ENCODE data around the gene PTPRN2.

DNA sequence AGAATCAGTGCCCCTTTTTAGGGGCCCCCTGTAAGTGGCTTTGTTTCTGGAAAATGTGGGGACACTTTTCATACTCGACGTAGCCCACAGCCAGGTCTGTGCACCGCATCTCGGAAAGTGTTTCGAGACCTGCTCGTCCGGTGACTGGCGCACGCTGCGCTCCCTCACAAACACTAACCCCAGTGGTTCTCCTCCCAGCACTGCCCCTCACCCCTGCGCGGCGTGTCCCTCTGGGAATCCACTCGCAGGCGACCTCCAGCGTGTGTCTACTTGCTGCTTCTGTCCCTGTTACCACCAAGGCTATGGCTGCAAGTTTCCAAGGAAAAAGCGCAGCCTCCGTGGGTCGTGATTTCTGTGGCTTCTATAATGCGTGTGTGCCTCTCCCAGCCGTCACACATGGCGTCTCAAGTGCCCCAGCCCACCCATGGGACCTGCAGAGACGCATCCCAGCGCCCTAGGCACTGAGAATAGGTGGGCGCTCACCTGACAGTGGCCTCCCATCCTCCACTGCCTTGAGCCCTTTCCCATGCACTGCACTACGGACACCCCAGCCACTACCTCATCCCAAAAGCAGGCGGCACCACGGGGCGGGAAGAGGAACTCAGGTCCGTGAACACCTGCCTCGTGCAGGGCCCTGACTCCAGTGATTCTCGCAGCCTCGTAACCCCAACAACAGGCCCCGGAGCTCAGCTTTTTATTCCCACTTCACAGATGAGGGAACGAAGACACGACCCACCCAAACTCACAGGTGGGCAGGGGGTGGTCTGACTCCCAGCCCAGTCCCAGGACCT is 49.3 kb downstream of the PTPRN2 start:
- TF ChIP-seq, protein P1, sequence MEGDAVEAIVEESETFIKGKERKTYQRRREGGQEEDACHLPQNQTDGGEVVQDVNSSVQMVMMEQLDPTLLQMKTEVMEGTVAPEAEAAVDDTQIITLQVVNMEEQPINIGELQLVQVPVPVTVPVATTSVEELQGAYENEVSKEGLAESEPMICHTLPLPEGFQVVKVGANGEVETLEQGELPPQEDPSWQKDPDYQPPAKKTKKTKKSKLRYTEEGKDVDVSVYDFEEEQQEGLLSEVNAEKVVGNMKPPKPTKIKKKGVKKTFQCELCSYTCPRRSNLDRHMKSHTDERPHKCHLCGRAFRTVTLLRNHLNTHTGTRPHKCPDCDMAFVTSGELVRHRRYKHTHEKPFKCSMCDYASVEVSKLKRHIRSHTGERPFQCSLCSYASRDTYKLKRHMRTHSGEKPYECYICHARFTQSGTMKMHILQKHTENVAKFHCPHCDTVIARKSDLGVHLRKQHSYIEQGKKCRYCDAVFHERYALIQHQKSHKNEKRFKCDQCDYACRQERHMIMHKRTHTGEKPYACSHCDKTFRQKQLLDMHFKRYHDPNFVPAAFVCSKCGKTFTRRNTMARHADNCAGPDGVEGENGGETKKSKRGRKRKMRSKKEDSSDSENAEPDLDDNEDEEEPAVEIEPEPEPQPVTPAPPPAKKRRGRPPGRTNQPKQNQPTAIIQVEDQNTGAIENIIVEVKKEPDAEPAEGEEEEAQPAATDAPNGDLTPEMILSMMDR (IDR thresholded peaks at IDR 0.05), result no peak
- TF ChIP-seq SMC3 (IDR thresholded peaks at IDR 0.05; ENCODE audit: low read depth, low read length), result no peak
- TF ChIP-seq NFIC (IDR thresholded peaks at IDR 0.05; ENCODE audit: borderline replicate concordance), result no peak
- TF ChIP-seq CHD2 (IDR thresholded peaks at IDR 0.05; ENCODE audit: low read length, partially characterized antibody), result no peak
- no peak for TF ChIP-seq FOXM1 (IDR thresholded peaks at IDR 0.05; ENCODE audit: low read depth)
- TF ChIP-seq, protein P2, sequence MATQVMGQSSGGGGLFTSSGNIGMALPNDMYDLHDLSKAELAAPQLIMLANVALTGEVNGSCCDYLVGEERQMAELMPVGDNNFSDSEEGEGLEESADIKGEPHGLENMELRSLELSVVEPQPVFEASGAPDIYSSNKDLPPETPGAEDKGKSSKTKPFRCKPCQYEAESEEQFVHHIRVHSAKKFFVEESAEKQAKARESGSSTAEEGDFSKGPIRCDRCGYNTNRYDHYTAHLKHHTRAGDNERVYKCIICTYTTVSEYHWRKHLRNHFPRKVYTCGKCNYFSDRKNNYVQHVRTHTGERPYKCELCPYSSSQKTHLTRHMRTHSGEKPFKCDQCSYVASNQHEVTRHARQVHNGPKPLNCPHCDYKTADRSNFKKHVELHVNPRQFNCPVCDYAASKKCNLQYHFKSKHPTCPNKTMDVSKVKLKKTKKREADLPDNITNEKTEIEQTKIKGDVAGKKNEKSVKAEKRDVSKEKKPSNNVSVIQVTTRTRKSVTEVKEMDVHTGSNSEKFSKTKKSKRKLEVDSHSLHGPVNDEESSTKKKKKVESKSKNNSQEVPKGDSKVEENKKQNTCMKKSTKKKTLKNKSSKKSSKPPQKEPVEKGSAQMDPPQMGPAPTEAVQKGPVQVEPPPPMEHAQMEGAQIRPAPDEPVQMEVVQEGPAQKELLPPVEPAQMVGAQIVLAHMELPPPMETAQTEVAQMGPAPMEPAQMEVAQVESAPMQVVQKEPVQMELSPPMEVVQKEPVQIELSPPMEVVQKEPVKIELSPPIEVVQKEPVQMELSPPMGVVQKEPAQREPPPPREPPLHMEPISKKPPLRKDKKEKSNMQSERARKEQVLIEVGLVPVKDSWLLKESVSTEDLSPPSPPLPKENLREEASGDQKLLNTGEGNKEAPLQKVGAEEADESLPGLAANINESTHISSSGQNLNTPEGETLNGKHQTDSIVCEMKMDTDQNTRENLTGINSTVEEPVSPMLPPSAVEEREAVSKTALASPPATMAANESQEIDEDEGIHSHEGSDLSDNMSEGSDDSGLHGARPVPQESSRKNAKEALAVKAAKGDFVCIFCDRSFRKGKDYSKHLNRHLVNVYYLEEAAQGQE (IDR thresholded peaks at IDR 0.05; ENCODE audit: low read depth, low read length), result no peak
- no peak for TF ChIP-seq POLR2AphosphoS5 (IDR thresholded peaks at IDR 0.05; ENCODE audit: low read depth, low read length)
- no peak for TF ChIP-seq GATA2 (CRISPR knock-in tag; IDR thresholded peaks at IDR 0.05)
